T-helper 2 cell treated with Interferon-gamma antibody and Interleukin-4, amounts not matched to agents 5 μg/mL and 100 μg/mL, for 36 hours (primary cell): Measurements from ENCODE around the gene UBE2L3.
A peak's percentile ranks its signal among the peaks of the same experiment; 100 is the strongest.

ENCODE experiments used
- DNase-seq: peaks from one replicate; pipeline ENCODE4 v3.0.0; 2021; ENCODE audit warnings: low spot score
- H3K27ac Mint-ChIP-seq: one replicate; pipeline ENCODE4 v1.8.0; 2021; ENCODE audit warnings: mild to moderate bottlenecking, mixed read lengths
- H3K27me3 Mint-ChIP-seq: one replicate; pipeline ENCODE4 v1.8.0; 2021; ENCODE audit warnings: low read depth, mixed read lengths
- H3K36me3 Mint-ChIP-seq: one replicate; pipeline ENCODE4 v1.8.0; 2021; ENCODE audit warnings: low read depth, mixed read lengths
- H3K4me1 Mint-ChIP-seq: one replicate; pipeline ENCODE4 v1.8.0; 2021; ENCODE audit warnings: low read depth, mixed read lengths
- H3K4me3 Mint-ChIP-seq: one replicate; pipeline ENCODE4 v1.8.0; 2022; ENCODE audit warnings: mild to moderate bottlenecking, moderate library complexity, mixed read lengths
- H3K9me3 Mint-ChIP-seq: one replicate; pipeline ENCODE4 v1.8.0; 2021; ENCODE audit warnings: mixed read lengths

The UBE2L3 gene

DNA sequence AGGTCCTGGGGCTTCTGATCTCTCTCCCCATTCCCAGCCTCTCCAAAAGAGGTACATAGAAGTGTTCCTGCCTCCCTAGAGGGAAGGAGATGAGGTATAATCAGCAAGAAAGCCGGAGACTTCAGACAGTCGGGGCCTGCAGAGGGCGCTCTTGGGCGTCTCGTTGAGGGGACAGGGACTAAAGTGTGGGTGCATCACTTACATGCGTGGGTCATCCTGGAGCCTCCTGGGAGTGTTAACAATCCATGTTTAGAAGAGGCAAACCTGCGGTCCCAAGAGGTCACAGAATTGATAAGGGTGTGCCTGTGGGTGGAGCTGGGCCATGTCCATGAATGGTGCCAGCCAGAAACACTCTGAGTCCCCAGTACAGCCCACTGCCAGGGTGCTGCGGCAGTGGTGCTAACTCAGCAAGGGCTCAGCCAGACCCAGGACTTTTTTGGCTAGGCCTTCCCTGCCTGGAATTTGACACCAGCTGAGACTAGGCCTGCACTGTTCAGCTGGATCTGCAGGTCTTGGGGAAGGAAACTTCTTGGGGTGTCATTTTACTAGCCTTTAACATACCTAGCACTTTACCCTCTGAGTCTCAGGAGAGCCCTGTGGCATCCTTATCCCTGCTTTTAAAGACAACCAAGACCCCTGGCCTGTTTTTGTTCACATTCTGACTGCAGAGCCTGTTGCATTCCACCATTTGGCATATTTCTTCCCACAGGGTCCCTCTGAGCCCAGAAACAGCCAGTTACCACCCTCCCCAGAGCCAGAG is 56.8 kb downstream of the UBE2L3 start:
- H3K27me3 Mint-ChIP-seq, result no peaks in the 10 kb centered on the region
- no peak for DNase-seq
- H3K27ac Mint-ChIP-seq, result peak overlapping the region; percentile 6
- no peak overlapping the region for H3K4me3 Mint-ChIP-seq
- H3K4me1 Mint-ChIP-seq, result peaks cover 16% of the 10 kb centered on the region
- H3K36me3 Mint-ChIP-seq, result peaks cover 37% of the 10 kb centered on the region
- H3K9me3 Mint-ChIP-seq, result no peaks in the 10 kb centered on the region

DNA sequence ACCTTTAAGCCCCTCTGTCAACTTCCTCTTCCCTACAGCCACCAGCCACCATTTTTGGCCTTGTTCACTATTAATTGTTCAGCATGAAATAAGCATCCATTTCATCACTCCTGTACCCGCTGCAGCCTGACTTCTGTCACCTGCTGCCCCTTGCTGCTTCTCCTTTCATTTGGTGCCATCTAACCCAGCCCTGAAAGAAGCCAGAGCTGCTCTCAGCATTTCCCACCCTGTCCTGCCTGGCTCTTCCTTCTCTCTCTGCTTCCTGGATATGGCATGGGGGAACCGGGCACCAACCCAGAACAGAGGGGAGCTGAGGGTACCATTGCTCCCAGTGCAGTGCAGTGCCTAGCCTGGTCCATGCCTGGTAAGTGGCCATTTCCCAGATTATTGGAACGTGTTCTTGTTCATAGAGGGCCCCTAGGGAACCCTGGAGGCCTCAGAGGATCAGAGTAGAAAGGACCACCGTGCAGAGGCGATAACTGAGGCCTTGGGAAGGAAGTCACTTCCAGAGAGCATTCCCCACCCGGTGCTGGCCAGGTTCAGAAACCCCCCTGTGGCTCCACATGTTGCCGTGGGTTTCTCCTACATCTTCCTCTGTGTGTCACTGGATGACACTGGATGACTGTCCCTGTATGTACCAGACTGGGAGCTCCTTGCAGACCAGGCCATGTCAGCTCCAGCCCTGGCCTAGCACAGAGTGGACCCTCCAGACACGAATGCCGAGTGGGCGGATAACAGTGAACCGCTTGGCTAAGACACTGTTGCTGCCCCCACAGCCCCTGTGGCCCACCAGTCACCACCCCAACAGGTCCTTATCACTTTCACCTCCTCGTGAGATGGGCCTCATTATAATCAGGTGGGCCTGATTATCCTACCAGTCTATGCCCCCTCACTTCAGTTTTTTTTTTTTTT is 57.6 kb downstream of the UBE2L3 start:
- no peak overlapping the region for H3K4me3 Mint-ChIP-seq

GRCh38 chr22:21626073-21626734 is 58.7 kb downstream of the UBE2L3 start:
- peaks cover 24% of the 10 kb centered on the region for H3K4me1 Mint-ChIP-seq
- no peak for DNase-seq
- no peaks in the 10 kb centered on the region for H3K9me3 Mint-ChIP-seq
- H3K36me3 Mint-ChIP-seq, result peaks cover 37% of the 10 kb centered on the region
- H3K4me3 Mint-ChIP-seq, result peak overlapping the region; percentile 41
- peak overlapping the region; percentile 72 for H3K27ac Mint-ChIP-seq
- no peaks in the 10 kb centered on the region for H3K27me3 Mint-ChIP-seq

More for the DNA sequence above, 57.6 kb downstream of the UBE2L3 start:
- Mint-ChIP-seq H3K36me3 (peaks cover 37% of the 10 kb centered on the region), H3K27me3 (no peaks in the 10 kb centered on the region), H3K9me3 (no peaks in the 10 kb centered on the region), H3K27ac (peak overlapping the region; percentile 6), H3K4me1 (peaks cover 16% of the 10 kb centered on the region)
- DNase-seq, result no peak

DNA sequence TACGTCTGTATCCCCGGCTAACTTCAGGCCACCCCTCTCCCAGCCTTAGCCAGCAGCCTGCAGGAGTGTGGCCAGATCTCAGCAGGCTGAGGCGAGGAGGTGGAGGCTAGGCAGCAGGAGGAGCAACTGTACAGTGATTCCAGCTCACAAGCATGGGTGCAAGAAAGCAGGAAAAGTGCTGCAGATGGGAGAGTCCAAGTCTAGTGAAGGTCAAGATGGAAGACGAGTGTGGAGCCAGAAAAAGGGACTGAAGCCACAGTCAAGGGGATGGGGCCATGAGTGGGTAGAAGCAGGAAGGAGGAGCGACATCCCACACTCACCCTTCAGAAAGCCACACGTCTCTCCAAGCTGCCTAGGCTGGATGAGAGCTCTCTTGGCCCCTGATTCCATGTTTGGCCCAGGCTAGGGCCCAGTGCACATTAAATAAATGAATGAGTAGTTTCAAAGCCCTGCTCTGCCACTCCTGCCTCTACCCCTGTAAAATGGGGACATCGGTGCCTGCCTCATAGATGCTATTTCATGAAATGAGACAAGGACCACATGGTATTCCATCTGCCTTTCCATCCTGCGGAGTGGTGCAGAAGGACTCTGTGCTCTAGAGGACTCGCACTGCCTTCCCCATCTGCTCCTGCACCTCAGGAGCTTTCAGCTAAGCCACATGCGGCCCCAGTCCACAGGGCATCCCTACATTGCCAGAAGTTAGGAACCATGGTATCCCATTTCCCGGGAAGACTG is 59.4 kb downstream of the UBE2L3 start:
- H3K4me1 Mint-ChIP-seq, result peaks cover 26% of the 10 kb centered on the region
- H3K4me3 Mint-ChIP-seq, result peak overlapping the region; percentile 41
- no peaks in the 10 kb centered on the region for H3K27me3 Mint-ChIP-seq
- H3K9me3 Mint-ChIP-seq, result no peaks in the 10 kb centered on the region
- no peak for DNase-seq
- H3K36me3 Mint-ChIP-seq, result peaks cover 35% of the 10 kb centered on the region
- peak overlapping the region; percentile 72 for H3K27ac Mint-ChIP-seq

DNA sequence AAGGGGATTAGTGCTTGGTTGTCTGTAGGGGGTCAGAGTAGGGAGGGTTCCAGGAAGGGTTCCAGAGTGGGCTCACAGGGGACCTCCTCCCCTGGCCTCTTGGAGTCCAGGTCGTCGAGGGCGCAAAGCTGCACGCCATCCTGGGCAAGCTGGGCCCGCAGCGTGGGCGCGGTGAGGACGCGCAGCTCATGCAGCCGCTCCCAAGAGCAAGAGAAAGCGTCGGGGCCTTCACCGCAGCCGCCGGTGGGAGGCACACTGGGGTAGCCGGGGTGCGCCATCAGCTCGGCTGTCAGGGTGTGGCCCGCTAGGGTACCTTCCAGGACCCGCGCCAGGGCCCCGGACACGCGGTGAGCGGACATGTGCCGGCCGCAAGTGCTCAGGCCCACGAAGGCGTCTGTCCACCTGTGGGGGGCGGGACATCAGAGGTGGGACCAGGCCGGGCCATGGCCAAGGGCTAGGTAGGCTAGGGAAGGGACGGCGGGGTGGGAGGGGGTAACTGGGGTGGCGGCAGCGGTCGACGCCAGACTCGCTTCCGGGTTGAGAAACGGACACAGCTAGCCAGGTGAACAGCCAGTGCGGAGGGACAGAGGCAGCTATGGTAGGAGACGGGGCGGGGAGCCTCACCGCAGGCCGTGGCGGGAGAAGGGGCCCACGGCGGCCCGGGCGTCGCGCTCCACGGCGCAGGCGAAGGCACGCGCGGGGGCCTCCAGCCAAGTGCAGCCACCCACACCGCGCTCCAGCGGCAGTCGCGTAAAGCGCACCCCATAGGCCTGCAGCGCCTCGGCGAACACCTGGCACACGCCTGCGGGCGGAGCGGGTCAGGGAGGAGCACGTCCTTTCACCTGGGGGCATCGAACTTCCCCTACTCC is 61.1 kb downstream of the UBE2L3 start:
- Mint-ChIP-seq H3K27ac (peak overlapping the region; percentile 73), H3K27me3 (no peaks in the 10 kb centered on the region), H3K9me3 (no peaks in the 10 kb centered on the region), H3K36me3 (peaks cover 22% of the 10 kb centered on the region), H3K4me1 (peaks cover 30% of the 10 kb centered on the region), H3K4me3 (peak overlapping the region; percentile 91)
- no peak for DNase-seq

DNA sequence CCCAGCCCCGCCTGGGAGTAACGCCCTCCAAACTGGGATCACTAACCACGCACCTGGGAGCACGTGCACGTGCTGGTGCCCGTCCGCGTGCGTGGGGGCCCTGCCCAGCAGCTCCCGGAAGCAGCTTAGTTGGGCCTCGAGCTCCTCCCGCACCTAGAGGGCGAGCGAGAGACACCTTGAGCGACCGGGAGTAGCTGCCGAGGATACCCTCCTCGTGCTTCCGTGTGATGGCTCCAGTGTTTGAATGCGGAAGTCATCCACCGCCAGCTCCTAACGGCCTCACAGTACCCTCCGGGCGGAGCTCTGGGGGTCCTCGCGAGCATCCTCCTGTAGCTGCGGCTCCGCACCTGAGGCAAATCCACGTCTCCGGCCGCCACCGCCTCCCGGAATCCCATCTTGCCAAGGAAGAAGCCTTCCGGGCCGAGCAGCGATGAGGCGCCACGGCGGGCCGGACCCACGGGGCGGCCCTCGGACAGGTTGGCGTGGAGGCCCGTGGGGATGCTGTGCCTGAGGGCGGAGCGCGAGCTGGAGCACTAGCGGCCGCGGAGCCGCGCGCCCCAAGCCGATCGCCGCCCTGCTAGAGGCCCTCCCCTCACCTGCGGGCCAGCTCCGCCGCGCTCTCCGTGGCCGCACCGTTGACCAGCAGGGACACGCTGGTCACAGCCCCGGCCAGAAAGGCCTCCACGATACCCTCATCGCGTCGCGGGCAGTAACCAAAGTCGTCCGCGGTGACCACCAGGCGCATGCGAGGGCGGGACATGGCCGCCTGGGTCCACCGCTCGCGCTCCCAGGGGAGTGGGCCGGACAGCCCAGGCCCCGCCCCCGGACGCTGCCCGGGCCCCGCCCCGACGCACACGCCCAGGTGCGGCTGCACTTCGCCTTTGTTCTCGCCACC is 62.0 kb downstream of the UBE2L3 start, which contains the start of gene YDJC:
Gene YDJC (minus strand): TSS at position 768 of the 895 bp plus-strand sequence. CDS start 8 bp downstream, at position 760.
- H3K27me3 Mint-ChIP-seq, result no peaks in the 10 kb centered on the region
- H3K4me3 Mint-ChIP-seq, result peak within 1 kb of the TSS; percentile 91
- peak within 1 kb of the TSS; percentile 94 for H3K27ac Mint-ChIP-seq
- H3K9me3 Mint-ChIP-seq, result no peaks in the 10 kb centered on the region
- peaks cover 19% of the 10 kb centered on the region for H3K36me3 Mint-ChIP-seq
- peaks cover 30% of the 10 kb centered on the region for H3K4me1 Mint-ChIP-seq
- peak; percentile 93 for DNase-seq

GRCh38 chr22:21631025-21631424 is 63.5 kb downstream of the UBE2L3 start:
- H3K4me1 Mint-ChIP-seq, result peaks cover 29% of the 10 kb centered on the region
- DNase-seq, result no peak
- H3K9me3 Mint-ChIP-seq, result no peaks in the 10 kb centered on the region
- H3K27ac Mint-ChIP-seq, result peak overlapping the region; percentile 68
- H3K36me3 Mint-ChIP-seq, result peaks cover 19% of the 10 kb centered on the region
- peak overlapping the region; percentile 14 for H3K4me3 Mint-ChIP-seq
- no peaks in the 10 kb centered on the region for H3K27me3 Mint-ChIP-seq

DNA sequence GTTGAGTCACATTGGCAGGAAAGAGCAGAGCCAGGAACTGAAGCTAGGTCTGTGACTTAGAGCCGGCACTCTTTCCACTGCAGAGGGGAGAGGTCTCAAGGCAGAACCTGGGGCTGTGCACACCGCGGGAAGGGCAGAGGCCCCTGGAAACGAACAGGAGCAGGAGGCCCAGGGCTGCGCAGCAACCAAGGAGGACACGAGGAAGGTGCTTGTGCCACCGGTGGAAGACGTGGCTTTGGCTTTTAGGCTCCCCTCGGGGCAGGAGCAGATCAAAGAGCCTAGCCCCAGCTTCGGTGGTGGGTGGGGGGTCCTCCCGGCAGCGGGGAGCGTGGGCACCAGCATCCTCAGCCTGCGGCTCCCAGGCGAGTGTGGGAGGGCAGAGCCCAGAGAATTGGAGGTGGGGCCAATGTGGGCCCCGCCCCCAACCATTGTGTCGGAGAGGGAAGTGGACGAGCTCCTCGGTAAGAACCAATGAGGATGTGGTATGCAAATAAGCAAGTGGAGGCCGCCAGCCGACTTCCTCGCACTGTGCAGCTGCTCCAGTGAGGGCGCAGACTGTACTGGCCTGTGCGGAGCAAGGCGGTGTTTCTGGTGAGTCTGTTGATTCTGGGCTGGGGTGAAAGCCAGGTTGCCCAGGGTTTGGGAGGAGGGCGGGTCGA is 64.9 kb downstream of the UBE2L3 start, which contains the start of gene CCDC116:
Gene CCDC116 (plus strand): TSS at position 524 of the 659 bp plus-strand sequence. CDS start 422 bp downstream, outside the sequence.
- peaks cover 23% of the 10 kb centered on the region for H3K4me1 Mint-ChIP-seq
- H3K27ac Mint-ChIP-seq, result no peak within 1 kb of the TSS
- peak; percentile 49 for DNase-seq
- no peaks in the 10 kb centered on the region for H3K27me3 Mint-ChIP-seq
- peaks cover 11% of the 10 kb centered on the region for H3K36me3 Mint-ChIP-seq
- no peak within 1 kb of the TSS for H3K4me3 Mint-ChIP-seq
- H3K9me3 Mint-ChIP-seq, result no peaks in the 10 kb centered on the region

GRCh38 chr22:21632931-21633330 is 65.4 kb downstream of the UBE2L3 start:
- Mint-ChIP-seq H3K4me3 (no peak overlapping the region), H3K27me3 (no peaks in the 10 kb centered on the region), H3K36me3 (peaks cover 7% of the 10 kb centered on the region), H3K27ac (no peak overlapping the region), H3K9me3 (no peaks in the 10 kb centered on the region), H3K4me1 (peaks cover 22% of the 10 kb centered on the region)
- DNase-seq, result no peak

GRCh38 chr22:21633481-21633880 is 66.0 kb downstream of the UBE2L3 start:
- no peak overlapping the region for H3K4me3 Mint-ChIP-seq
- DNase-seq, result no peak
- H3K4me1 Mint-ChIP-seq, result peaks cover 17% of the 10 kb centered on the region
- no peak overlapping the region for H3K27ac Mint-ChIP-seq
- peaks cover 2% of the 10 kb centered on the region for H3K36me3 Mint-ChIP-seq
- no peaks in the 10 kb centered on the region for H3K9me3 Mint-ChIP-seq
- no peaks in the 10 kb centered on the region for H3K27me3 Mint-ChIP-seq

- H3K9me3 Mint-ChIP-seq, result no peaks in the 10 kb centered on the region
- H3K27me3 Mint-ChIP-seq, result no peaks in the 10 kb centered on the region
- no peak overlapping the region for H3K27ac Mint-ChIP-seq
- H3K4me1 Mint-ChIP-seq, result peaks cover 17% of the 10 kb centered on the region
- H3K36me3 Mint-ChIP-seq, result peaks cover 2% of the 10 kb centered on the region
- no peak for DNase-seq
- H3K4me3 Mint-ChIP-seq, result no peak overlapping the region
Observed at GRCh38 chr22:21634081-21634480, 66.6 kb downstream of the UBE2L3 start.
